IPS-20b (cell line): ENCODE measurements around the gene EEIG1.

Experiments used
- H3K27ac ChIP-seq: one replicate; pipeline ENCODE4 v1.5.1; 2013; ENCODE audit warnings: low read length
- H3K27me3 ChIP-seq: 2 replicates; pipeline ENCODE4 v1.6.1; 2013; ENCODE audit warnings: mild to moderate bottlenecking, low read length, inconsistent platforms; ENCODE audit not compliant: insufficient read depth
- H3K36me3 ChIP-seq: 2 replicates; pipeline ENCODE4 v1.6.1; 2013; ENCODE audit warnings: low read depth, mild to moderate bottlenecking, inconsistent platforms, low read length, moderate library complexity; ENCODE audit not compliant: insufficient read depth
- H3K4me1 ChIP-seq: 2 replicates; pipeline ENCODE4 v1.6.1; 2013; ENCODE audit warnings: mild to moderate bottlenecking, control low read depth, inconsistent platforms, low read length, moderate library complexity; ENCODE audit not compliant: insufficient read depth
- H3K4me3 ChIP-seq: 2 replicates; pipeline ENCODE4 v1.5.1; 2013; ENCODE audit warnings: mild to moderate bottlenecking, low read length, inconsistent platforms
- H3K9ac ChIP-seq: 2 replicates; pipeline ENCODE4 v1.6.1; 2013; ENCODE audit warnings: low read depth, mild to moderate bottlenecking, inconsistent platforms, low read length, moderate library complexity
- H3K9me3 ChIP-seq: 2 replicates; pipeline ENCODE4 v1.6.1; 2013; ENCODE audit warnings: mild to moderate bottlenecking, low read depth, low read length, inconsistent platforms; ENCODE audit not compliant: insufficient read depth

EEIG1 gene

GRCh38 chr9:127972236-127972871 is 8.4 kb downstream of the EEIG1 start:
- Histone ChIP-seq H3K4me3 (no peak overlapping the region), H3K36me3 (peaks cover 5% of the 10 kb centered on the region; the same call in 1 of the 2 replicates), H3K27me3 (no peaks in the 10 kb centered on the region), H3K27ac (no peak overlapping the region), H3K9me3 (no peaks in the 10 kb centered on the region), H3K4me1 (peaks cover 27% of the 10 kb centered on the region; the same call in 1 of the 2 replicates), H3K9ac (peak overlapping the region; percentile 53)

DNA sequence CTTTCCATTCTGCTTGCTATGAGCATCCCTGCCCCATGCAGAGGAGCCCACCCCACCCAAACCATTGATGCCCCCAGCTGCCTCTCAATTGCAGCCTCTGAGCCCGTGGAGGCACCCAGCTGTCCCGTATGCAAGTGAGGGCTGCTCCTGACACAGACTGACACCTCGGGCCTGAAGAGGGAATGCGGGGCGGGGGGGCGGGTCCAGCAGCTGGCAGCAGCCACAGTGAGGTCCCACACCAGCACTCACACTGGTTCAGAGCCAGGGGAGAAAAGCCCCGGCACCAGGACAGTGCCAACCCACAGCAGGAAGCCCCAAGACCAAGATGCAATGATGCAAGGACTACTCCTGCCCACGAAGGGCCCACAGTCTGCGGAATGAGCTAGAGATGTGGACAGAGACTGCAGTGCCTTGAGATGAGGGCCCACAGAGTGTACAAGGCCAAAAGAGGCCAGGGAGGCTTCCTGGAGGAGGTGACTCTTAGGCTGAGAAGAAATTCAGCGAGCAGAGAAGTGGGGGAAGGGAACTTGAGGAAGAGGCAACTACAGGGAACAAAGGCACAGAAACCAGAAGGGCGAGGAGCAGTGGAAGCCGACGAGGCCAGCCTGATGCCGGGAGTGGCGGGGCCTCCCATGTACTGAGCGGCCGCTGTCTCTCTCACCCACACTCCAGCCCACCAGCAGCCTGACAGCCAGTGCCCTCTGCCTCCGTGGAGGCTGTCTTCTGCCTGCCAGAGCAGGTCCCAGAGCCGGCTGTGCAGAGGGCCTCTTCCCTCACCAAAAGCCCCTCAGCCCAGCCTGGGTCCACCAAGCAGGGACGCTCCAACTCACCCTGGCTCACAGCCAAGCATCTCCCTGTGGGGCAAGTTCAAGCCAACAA is 9.2 kb downstream of the EEIG1 start:
- peak overlapping the region; percentile 38; the same call in 1 of the 2 replicates for H3K4me3 ChIP-seq
- H3K36me3 ChIP-seq, result peaks cover 5% of the 10 kb centered on the region; the same call in 1 of the 2 replicates
- no peaks in the 10 kb centered on the region for H3K9me3 ChIP-seq
- peaks cover 22% of the 10 kb centered on the region; the same call in 1 of the 2 replicates for H3K4me1 ChIP-seq
- H3K27me3 ChIP-seq, result no peaks in the 10 kb centered on the region
- peak overlapping the region; percentile 53 for H3K9ac ChIP-seq
- no peak overlapping the region for H3K27ac ChIP-seq

DNA sequence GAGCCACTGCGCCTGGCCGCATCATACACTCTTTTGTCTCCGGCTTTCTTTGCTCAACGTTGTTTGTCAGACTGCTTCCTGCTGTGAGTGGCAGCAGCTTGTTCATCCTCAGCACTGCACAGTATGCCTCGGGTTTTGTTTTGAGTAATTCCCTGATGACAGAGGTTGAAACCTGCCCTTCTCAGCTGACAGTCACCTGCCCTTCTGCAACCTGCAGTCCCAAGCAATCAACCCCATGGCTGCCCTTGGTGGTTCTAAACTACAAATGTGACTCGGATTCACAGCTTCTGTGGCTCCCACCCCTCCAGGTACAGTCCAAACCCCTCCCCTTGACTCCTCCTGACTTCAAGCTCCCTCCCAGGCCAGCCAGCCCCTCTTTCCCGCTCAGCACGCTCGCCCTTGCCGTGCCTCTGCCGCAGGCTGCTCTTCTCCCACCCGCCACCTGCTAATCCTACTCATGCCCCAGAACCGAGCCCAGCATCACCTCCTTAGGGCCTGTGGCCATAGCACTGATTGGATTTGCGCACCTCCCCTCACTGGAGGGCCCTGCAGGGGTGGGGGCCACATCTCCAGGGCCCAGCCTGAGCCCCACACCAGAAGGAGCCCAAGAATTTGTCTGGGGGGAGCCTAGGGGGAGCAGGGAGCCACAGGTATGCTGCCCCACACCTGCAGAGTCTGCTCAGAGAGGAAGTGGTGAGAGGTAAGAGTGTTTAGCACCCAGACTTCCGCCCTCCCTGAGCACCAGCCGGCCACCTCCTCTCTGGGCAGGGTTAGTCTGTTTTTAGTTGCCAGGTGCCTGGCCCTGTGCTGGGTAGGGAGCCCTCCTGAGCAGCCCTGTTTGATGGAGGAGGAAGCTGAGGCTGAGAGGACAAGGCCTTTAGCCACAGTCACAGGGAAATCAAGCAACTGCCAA is 10.1 kb downstream of the EEIG1 start:
- Histone ChIP-seq H3K36me3 (no peaks in the 10 kb centered on the region), H3K27me3 (no peaks in the 10 kb centered on the region), H3K27ac (no peak overlapping the region), H3K9ac (peak overlapping the region; percentile 56; the same call in 1 of the 2 replicates), H3K9me3 (no peaks in the 10 kb centered on the region), H3K4me1 (peaks cover 24% of the 10 kb centered on the region; the same call in 1 of the 2 replicates), H3K4me3 (no peak overlapping the region)

DNA sequence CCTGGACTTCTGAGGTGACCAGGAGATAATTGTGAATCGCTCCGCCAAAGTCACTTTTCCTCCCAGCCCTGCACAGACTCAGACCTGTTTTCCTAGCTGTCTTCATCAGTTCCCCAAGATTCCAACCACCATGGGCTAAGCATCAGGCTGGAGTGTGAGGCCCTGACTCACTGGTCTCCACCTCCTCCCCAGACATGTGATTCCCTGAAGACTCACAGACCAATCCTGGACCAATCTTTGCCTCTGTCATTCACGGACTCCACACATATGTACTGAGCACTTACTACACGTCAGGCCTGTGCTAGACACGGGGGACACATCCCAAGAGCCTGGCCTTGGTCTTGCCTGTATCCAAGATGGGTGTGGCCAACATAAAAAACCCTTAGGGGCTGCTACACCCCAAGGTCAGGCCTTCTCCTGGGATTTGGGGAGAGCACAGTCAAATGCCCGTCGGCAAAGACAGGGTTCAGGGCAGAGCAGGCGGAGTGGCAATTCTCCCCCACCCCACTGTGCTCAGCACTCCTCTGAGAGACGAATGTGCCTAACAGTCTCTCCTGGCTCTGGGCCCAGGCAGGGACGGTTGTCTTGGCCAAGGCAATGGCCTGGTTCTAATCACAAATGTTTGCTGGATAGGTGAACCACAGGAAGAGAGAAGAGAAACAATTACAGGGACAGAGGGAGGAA is 11.9 kb downstream of the EEIG1 start:
- H3K9ac ChIP-seq, result no peak overlapping the region
- H3K4me1 ChIP-seq, result peaks cover 22% of the 10 kb centered on the region; the same call in 1 of the 2 replicates
- H3K4me3 ChIP-seq, result no peak overlapping the region
- H3K36me3 ChIP-seq, result no peaks in the 10 kb centered on the region
- no peaks in the 10 kb centered on the region for H3K9me3 ChIP-seq
- no peaks in the 10 kb centered on the region for H3K27me3 ChIP-seq
- H3K27ac ChIP-seq, result no peak overlapping the region

GRCh38 chr9:127968042-127968441 is 12.7 kb downstream of the EEIG1 start:
- no peak overlapping the region for H3K9ac ChIP-seq
- no peaks in the 10 kb centered on the region for H3K9me3 ChIP-seq
- H3K4me3 ChIP-seq, result no peak overlapping the region
- H3K27me3 ChIP-seq, result no peaks in the 10 kb centered on the region
- peaks cover 23% of the 10 kb centered on the region; the same call in 1 of the 2 replicates for H3K4me1 ChIP-seq
- no peak overlapping the region for H3K27ac ChIP-seq
- H3K36me3 ChIP-seq, result no peaks in the 10 kb centered on the region

- H3K9me3 ChIP-seq, result no peaks in the 10 kb centered on the region
- no peak overlapping the region for H3K27ac ChIP-seq
- no peaks in the 10 kb centered on the region for H3K36me3 ChIP-seq
- H3K27me3 ChIP-seq, result no peaks in the 10 kb centered on the region
- H3K4me3 ChIP-seq, result no peak overlapping the region
- H3K4me1 ChIP-seq, result peaks cover 23% of the 10 kb centered on the region; the same call in 1 of the 2 replicates
- H3K9ac ChIP-seq, result no peak overlapping the region
These were observed 13.5 kb downstream of the EEIG1 start for GRCh38 chr9:127967151-127967809.

DNA sequence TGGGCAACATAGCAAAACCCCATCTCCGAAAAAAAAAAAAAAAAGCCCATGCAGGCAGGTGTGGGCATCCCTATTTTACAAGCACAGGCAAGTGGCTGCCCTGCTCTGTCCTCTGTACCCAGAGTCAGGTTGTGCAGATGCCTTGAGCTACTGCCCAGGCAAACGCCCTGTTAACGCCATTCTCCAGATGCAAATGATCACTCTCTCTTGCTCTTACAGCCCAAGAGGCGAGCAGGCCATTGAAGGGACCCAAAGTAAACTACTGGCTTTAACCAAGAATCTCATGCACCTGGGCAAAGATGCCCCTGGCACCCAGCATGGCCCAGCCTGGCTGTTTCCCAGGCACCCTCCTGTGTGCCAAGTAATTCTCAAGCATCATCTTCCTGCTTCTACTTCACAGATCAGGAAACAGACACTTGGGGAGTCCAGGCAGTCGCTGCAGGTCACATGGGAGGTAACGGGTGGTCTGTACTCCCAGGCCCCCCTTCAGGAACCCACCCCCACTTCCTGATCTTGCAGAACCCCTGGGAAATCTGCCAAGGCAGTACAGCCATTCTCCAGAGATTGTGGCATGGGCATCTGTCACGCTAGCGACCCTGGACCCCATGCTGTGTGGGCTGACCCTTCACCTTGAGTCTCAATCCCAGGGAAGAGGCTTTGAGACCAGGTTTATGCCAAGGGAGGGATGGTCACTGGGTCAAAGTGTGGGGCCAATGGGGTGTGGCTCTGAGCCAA is 14.2 kb downstream of the EEIG1 start:
- 0 out of 2 replicates have a peak overlapping the region, but pooled peaks have one; percentile 59 for H3K9ac ChIP-seq
- H3K27me3 ChIP-seq, result no peaks in the 10 kb centered on the region
- H3K4me1 ChIP-seq, result peaks cover 19% of the 10 kb centered on the region; the same call in 1 of the 2 replicates

GRCh38 chr9:127965953-127966352 is 14.8 kb downstream of the EEIG1 start:
- no peak overlapping the region for H3K4me3 ChIP-seq
- H3K9me3 ChIP-seq, result no peaks in the 10 kb centered on the region
- no peaks in the 10 kb centered on the region for H3K27me3 ChIP-seq
- peak overlapping the region; percentile 59 for H3K9ac ChIP-seq
- peak overlapping the region; percentile 34 for H3K27ac ChIP-seq
- no peaks in the 10 kb centered on the region for H3K36me3 ChIP-seq
- H3K4me1 ChIP-seq, result peaks cover 15% of the 10 kb centered on the region; the same call in 1 of the 2 replicates

More for the DNA sequence above, 14.2 kb downstream of the EEIG1 start:
- Histone ChIP-seq H3K27ac (no peak overlapping the region), H3K9me3 (no peaks in the 10 kb centered on the region), H3K4me3 (no peak overlapping the region), H3K36me3 (no peaks in the 10 kb centered on the region)

- no peaks in the 10 kb centered on the region for H3K27me3 ChIP-seq
- H3K4me3 ChIP-seq, result no peak overlapping the region
- peaks cover 13% of the 10 kb centered on the region; the same call in 1 of the 2 replicates for H3K4me1 ChIP-seq
- no peak overlapping the region for H3K27ac ChIP-seq
- no peaks in the 10 kb centered on the region for H3K36me3 ChIP-seq
- H3K9me3 ChIP-seq, result no peaks in the 10 kb centered on the region
- H3K9ac ChIP-seq, result no peak overlapping the region
These were observed 17.3 kb downstream of the EEIG1 start for GRCh38 chr9:127963359-127964064.

DNA sequence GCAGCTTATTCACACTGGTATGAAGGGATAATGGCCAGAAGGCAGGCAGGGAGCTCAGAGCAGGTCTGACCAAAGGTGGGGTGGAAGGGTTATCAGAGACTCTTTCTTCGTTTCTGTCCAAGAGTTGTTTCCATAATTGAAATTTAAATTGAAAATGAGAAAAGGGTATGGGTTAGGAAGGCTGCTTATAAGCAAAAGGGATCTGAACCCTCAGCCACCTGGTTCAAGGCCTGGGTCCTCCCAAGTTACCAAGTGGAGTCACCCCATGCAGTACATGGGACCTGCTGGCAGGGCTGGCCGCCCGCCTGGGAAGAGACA is 17.8 kb downstream of the EEIG1 start:
- no peaks in the 10 kb centered on the region for H3K27me3 ChIP-seq
- no peak overlapping the region for H3K4me3 ChIP-seq
- H3K27ac ChIP-seq, result no peak overlapping the region
- no peaks in the 10 kb centered on the region for H3K36me3 ChIP-seq
- H3K9ac ChIP-seq, result no peak overlapping the region
- H3K4me1 ChIP-seq, result peaks cover 13% of the 10 kb centered on the region; the same call in 1 of the 2 replicates
- no peaks in the 10 kb centered on the region for H3K9me3 ChIP-seq
